Motor neuron (in vitro differentiated cells): Measurements from ENCODE around the gene CYTH4. TPM values are rescaled to one million over a fixed set of nuclear protein-coding genes. Genes with fewer than 3 reads are reported as not detected.

Experiments used
- ATAC-seq, 8 experiments: fragments of 200-7000 bp; cut with Tn5 transposase; replicated peaks in 6 of 8; 2 replicates each; pipeline ENCODE4 v1.8.0; 2021; ENCODE audit warnings: mild to moderate bottlenecking in 8 of 8, moderate library complexity in 8 of 8
- H3K27ac ChIP-seq, 2 donors: fragments of 250-450 bp; sonication (Bioruptor Pico); 2 replicates each; pipeline ENCODE4 v1.9.0; 2021; ENCODE audit warnings: antibody characterized with exemption in 2 of 2, mild to moderate bottlenecking in 2 of 2, moderate library complexity in 1 of 2
- H3K4me1 ChIP-seq, 2 donors: fragments of 250-450 bp; sonication (Bioruptor Pico); replicated peaks in 1 of 2; 2 replicates each; pipeline ENCODE4 v1.6.1; 2021; ENCODE audit warnings: antibody characterized with exemption in 2 of 2, mild to moderate bottlenecking in 2 of 2, moderate library complexity in 1 of 2
- H3K4me3 ChIP-seq, 5 donors: fragments of 250-450 bp; sonication (Bioruptor Pico); 2 replicates each; pipeline ENCODE4 v1.9.0; 2021; ENCODE audit warnings: antibody characterized with exemption in 5 of 5, mild to moderate bottlenecking in 5 of 5, moderate library complexity in 4 of 5
- WGBS, 10 experiments: fragments of 450-650 bp; shearing (Covaris generic); methylation state at CpG; one replicate each; pipeline ENCODE4 v1.0.0; 2022; 5-methylcytosine and 5-hydroxymethylcytosine counted together
- in situ Hi-C, 9 experiments: fragments of 400-800 bp; cut with MboI; loops; one replicate each; pipeline ENCODE4 v1.15.0; 2021; ENCODE audit warnings: low sequenced_read_pairs in 9 of 9, low pct_unique_long_range_greater_than_20kb in 2 of 9; ENCODE audit not compliant: unreplicated experiment in 9 of 9
- total RNA-seq, 8 experiments: library from RNA; unstranded; fragments of 300-600 nt; gene quantifications; 2 replicates each; pipeline versions ENCODE4 v1.2.3 to v1.2.4, GENCODE V29; 2022

The CYTH4 gene
- total RNA-seq, 8 experiments from 2014 or later, result 0.50 to 2.9 (median 1.6) TPM; not detected in 3

DNA sequence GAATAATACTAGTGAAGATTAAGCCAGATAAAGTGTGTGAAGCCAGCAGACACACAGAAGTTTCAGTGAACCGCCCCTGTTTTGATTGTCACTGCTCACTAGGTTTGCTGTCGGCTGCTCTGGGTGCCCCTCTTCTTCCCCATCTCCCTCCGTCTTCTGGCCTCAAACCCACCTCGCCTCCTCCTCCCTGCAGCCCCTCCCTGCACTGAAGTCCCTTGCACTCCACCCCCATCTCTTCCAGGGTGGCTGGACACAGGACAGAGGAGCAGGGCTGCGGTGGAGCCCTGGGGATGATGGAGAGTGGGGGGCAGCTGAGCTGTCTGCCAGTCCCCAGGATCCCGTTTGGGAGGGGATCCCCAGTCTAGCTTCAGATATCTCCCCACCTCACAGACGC, 53.5 kb downstream of the CYTH4 start:
- H3K27ac ChIP-seq, result no peak overlapping the region
- no peak overlapping the region for H3K4me3 ChIP-seq
- ATAC-seq, result peak in 6 of 8 experiments; percentile 5 to 24 (median 16)
- peaks cover 27 to 35% of the 10 kb centered on the region in 2 donors for H3K4me1 ChIP-seq
- in situ Hi-C loops, result no loop called here
- WGBS, 10 experiments, result 0 to 21% (median 6%) methylated on average over 1 to 4 of the region's 7 CpGs; no CpG with 5 or more reads in 5 of the 10 experiments

DNA sequence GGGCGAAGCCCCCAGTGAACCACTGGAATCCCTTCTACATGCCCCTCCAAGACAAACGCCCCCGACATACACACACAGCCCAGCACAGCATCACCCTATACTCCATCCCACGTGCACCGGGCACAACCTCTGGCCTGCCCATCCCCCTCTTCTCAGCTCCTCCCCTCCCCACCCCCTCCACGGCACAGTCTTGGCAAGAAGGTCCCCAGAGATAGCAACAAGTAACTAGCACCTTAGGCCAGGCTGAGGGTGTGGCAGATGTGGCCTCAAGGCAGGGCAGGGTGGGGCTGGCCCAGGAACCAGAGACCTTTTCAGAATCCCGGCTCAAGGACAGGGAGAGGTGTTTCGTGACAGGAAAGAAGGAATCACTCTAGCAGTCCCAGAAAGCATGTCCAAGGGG, 54.3 kb downstream of the CYTH4 start:
- Histone ChIP-seq H3K27ac (no peak overlapping the region), H3K4me1 (peaks cover 26 to 37% of the 10 kb centered on the region in 2 donors), H3K4me3 (no peak overlapping the region)
- WGBS, 10 experiments, result 60% methylated on average over 3 of the region's 8 CpGs; no CpG with 5 or more reads in 9 of the 10 experiments
- in situ Hi-C loops, result no loop called here
- ATAC-seq, result no peak

DNA sequence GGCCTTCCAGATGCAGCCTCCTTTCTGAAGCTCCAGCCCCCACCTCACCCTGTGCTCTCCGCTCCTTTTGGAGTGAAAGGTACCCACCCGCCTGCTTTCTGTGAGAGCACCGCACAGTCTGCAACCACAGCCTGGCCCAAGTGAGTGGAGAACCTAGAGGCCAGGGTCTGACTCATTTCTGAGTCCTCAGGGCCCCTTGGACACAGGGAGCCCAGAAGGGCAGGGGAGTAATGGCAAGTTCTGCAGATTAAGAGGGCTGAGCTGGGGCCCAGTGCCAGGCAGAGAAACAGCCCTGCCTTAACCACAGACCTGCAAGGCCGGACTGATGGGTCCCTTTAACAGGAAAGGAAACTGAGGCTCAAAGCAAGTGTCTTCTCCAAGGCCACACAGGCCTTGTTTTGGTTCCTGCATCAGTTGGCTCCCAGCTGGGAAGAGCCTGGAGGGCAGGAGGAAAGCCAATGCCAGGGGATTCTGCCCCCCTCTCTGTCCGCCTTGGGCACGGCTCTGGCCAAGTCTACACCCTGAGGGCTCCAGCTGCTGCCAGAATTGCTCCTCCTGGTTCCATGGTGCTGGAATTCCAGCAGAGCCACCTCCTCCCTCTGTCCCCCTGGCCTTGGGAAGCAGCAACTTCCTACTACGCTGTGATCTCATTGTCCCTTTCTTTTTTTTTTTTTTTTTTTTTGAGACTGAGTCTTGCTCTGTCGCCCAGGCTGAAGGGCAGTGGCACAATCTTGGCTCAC, 55.1 kb downstream of the CYTH4 start:
- H3K4me1 ChIP-seq, result peaks cover 26 to 45% of the 10 kb centered on the region in 2 donors
- WGBS, 10 experiments, result 33 to 100% (median 88%) methylated on average over 1 to 3 of the region's 8 CpGs; no CpG with 5 or more reads in 6 of the 10 experiments
- in situ Hi-C loops, result no loop called here
- no peak overlapping the region for H3K27ac ChIP-seq
- peak in 2 of 8 experiments; percentile 11 to 19 for ATAC-seq
- H3K4me3 ChIP-seq, result no peak overlapping the region

DNA sequence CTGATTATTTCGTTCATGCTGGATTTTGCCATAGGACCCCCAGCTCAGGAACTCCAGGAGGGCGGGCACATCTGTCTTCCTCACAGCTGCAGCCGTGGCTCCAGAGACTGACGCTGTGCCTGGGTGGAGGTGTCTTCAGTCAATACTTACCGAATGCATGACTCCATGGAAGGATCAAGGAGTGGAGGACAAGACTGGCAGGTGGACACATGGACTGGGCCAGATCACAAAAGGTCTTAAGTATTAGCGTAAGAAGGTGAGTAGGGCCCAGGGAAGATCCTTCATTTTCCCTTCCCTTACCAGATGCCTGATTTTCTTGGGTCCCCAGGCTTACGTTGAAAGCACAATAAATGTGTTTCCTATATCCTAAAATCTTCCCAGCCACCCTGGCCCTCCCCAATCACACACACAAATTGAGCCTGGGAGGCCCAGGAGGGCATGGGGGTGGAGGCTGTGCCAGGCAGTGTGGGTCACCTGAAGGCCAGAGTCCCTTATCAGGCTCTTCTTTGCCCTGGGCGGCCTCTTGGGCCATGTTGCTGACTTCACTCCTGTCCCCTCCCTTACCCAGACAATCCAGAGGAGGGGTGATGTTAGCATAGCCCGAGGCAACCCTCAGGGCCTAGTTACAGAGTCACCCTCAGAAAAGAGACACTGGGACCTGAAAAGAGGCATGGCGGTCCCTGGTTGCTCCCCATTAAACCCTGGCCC, 56.4 kb downstream of the CYTH4 start:
- no peak for ATAC-seq
- Histone ChIP-seq H3K27ac (no peak overlapping the region), H3K4me3 (no peak overlapping the region), H3K4me1 (peaks cover 26 to 43% of the 10 kb centered on the region in 2 donors)
- WGBS, 10 experiments, result 20 to 100% (median 83%) methylated on average over 1 to 4 of the region's 10 CpGs; no CpG with 5 or more reads in 3 of the 10 experiments
- in situ Hi-C loops, result no loop called here

DNA sequence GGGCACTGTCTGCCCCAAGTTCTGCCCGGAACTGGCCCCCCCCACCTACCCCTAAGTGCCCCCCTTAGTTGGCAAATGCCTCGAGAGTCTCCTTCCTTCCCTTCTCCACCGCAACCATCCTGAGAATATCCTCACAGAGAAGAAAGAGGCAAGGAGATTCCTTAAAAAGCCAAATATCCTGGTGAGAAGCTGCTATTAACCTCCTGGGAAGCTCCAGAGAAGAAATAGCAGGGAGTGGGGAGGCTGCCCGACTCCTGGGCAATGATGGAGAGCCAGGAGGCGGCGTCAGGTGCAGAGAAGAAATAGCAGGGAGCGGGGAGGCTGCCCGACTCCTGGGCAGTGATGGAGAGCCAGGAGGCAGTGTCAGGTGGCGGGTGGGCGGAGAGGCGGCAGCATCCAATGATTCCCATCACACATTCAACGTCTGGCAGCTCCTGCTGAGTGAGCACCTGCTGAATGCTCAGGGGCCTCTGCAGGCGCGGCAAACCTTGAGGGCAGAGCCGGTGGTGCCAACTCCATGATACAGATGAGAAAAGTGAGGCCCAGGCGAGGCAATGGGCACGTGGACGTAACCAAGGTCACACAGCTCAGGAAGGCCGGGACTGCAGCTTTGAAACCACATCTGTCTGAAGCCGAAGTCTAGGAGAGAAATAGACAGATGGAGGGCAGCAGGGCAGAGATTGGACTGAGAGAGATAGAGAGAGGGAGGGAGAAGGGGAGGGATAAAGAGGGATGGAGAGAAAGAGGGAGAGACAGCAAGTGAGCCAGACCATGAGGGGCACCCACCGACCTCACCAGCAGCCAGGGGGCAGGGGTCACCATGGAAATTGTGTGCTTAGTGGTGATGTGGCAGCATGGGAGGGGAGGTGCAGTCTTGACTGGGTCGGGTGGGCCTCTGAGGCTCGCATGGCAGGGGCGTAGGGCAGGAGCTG, 58.3 kb downstream of the CYTH4 start:
- Histone ChIP-seq H3K4me1 (peaks cover 18 to 29% of the 10 kb centered on the region in 2 donors), H3K4me3 (no peak overlapping the region), H3K27ac (no peak overlapping the region)
- peak in 5 of 8 experiments; percentile 63 to 88 (median 68) for ATAC-seq
- in situ Hi-C loops, result no loop called here
- 11 to 63% (median 25%) methylated on average over 1 to 11 of the region's 24 CpGs; no CpG with 5 or more reads in 1 of the 10 experiments for WGBS, 10 experiments

DNA sequence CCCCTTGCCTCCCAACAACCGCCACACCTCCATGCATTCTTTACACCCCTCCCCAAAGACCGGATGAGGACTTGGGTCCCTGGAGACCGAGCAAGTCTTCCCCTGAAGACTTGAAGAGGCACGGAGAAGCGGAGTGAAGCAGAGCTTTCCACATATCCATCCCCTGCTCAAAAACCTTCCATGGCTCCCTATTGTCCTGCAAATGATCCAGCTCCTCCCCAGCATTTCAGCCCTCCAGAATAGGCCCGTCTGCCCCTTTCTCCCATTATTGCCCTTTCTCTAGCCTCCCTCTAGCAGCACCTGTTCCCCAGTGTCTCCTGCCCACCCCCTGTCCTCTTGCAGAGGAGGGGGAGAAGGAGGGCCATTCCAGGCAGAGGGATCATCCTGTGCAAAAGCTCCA, 59.8 kb downstream of the CYTH4 start:
- Histone ChIP-seq H3K27ac (no peak overlapping the region), H3K4me1 (peaks cover 16 to 33% of the 10 kb centered on the region in 2 donors), H3K4me3 (no peak overlapping the region)
- in situ Hi-C loops, result no loop called here
- peak in 2 of 8 experiments; percentile 28 to 34 for ATAC-seq
- 12 to 100% (median 60%) methylated on average over 1 to 4 of the region's 6 CpGs; no CpG with 5 or more reads in 5 of the 10 experiments for WGBS, 10 experiments

DNA sequence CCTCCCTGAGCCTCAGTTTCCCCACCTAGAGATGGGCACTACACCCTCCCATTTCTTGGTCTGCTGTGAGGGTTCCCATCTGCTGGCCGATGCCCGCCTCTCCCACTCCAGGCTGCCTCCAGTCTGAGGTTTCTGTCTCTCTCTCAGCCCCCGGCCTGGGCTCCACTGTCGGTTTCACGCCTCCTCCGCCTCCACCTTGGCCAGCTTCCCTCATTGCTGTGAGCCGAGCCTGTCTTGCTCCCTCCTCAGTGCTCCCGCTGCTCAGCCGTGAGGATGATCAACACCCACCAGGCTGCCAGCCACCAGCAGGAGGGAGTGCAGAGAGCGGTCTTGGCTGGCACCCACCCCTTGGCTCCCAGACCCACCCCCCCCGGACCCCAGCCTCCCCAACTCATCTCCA, 61.0 kb downstream of the CYTH4 start:
- Histone ChIP-seq H3K27ac (no peak overlapping the region), H3K4me3 (no peak overlapping the region), H3K4me1 (peaks cover 16 to 33% of the 10 kb centered on the region in 2 donors)
- WGBS, 10 experiments, result 100% methylated on average over 1 of the region's 11 CpGs; no CpG with 5 or more reads in 9 of the 10 experiments
- in situ Hi-C loops, result no loop called here
- ATAC-seq, result no peak

DNA sequence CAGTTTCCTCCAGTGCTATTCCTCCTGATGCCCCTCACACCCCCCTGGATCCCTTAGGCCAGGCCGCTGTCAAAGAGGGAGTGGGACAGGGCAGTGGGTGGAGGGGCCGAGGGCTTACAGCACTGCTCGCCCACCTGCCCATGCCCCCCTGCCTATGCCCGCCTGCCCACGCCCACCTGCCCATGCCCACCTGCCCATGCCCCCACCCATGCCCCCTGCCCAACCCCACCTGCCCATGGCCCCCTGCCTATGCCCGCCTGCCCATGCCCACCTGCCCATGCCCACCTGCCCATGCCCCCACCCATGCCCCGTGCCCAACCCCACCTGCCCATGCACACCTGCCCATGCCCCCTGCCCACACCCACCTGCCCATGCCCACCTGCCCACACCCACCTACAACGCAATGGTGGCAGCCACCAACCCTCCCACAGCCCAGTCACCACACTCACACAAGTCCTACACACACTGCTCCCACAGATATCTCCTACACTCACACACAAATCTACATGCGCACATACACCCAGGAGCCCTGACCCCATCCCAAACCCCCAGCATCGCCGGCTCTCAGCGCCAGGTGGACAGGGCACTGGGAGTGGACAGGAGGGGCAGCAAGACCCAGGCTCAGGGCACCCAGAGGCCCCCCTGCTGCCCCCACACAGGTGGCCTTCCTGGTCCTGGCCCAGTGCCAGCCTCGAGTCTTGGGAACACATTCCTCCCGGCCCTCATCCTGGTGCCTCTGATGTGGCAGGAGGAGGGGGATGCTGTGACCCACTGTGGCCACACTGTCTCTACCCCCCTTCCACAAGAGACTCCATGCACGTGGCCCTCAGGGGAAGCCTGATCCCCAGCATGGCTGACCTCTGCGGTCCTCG, 61.8 kb downstream of the CYTH4 start:
- WGBS, 10 experiments, result 60 to 100% methylated on average over 1 to 3 of the region's 17 CpGs; no CpG with 5 or more reads in 8 of the 10 experiments
- Histone ChIP-seq H3K4me3 (no peak overlapping the region), H3K4me1 (peaks cover 16 to 33% of the 10 kb centered on the region in 2 donors), H3K27ac (no peak overlapping the region)
- no peak for ATAC-seq
- in situ Hi-C loops, result no loop called here

DNA sequence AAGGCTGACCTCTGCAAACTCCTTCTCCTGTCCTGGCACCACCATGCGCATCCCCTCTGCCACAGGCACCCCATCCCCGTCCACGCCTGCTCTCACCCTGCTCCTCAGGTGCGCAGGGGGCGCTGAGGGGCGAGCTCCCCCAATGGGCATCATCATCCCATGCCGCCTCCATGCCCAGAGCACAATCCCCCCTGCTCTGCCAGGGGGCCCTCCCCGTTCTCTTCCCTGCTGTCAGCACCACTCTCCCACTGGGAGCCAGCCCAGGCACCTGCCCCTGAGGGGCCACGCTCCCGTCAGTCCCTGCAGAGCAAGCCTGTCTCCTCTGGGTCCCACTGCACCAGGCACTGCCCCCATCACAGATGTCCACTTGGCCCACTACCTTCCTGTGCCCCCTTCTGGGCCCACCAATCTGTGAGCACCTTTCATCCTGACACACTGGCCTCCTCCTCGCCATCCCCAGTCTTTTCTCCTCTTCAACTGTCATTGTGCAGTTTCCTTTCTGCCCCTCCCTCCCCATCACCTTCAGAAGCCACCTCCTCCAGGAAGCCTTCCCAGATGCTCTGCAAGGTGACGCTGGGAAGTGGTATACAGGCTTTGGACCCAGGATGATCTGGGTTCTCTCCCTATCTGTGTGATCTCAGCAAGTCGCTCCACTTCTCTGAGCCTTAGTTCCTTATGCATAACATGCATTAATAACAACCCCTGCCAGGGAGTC, 62.6 kb downstream of the CYTH4 start:
- H3K27ac ChIP-seq, result no peak overlapping the region
- no peak overlapping the region for H3K4me3 ChIP-seq
- in situ Hi-C loops, result no loop called here
- 64 to 100% (median 80%) methylated on average over 1 to 8 of the region's 13 CpGs; no CpG with 5 or more reads in 3 of the 10 experiments for WGBS, 10 experiments
- H3K4me1 ChIP-seq, result peaks cover 13 to 33% of the 10 kb centered on the region in 2 donors
- no peak for ATAC-seq

DNA sequence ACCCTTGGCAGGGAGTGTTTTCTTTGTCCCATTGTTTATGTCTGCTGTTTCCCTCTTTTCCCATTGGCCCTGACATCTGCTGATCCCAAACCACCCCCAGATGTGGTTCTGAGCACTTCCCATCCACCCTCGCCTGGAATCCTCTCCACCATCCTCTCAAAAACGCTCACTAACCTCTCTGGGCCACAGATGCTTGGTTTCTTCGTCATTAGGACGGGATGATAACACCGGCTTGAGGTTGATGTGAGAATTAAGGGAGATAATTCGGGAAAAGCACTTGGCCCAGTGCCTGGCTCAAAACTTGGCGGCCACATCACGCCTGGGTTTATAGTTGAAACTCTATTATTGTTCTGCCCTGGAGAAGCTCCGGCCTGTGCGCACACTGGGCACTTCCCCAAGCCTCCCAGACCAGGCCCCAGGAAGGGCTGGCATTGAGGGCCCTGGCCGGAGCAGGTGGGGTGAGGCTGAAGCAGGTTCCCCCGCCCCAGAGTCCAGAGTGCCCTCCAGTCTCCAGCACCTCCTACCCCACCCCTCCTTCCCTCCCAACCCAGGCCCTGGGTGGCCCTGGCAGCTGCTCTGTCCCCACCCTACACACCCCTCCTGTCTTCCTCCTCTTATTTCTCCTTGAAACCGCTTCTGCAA, 63.7 kb downstream of the CYTH4 start:
- ATAC-seq, result peak in 4 of 8 experiments; percentile 13 to 85 (median 32)
- Histone ChIP-seq H3K27ac (no peak overlapping the region), H3K4me3 (no peak overlapping the region), H3K4me1 (peaks cover 4 to 23% of the 10 kb centered on the region in 2 donors)
- in situ Hi-C loops, result no loop called here
- WGBS, 10 experiments, result 14 to 91% (median 62%) methylated on average over 1 to 8 of the region's 13 CpGs; no CpG with 5 or more reads in 4 of the 10 experiments

DNA sequence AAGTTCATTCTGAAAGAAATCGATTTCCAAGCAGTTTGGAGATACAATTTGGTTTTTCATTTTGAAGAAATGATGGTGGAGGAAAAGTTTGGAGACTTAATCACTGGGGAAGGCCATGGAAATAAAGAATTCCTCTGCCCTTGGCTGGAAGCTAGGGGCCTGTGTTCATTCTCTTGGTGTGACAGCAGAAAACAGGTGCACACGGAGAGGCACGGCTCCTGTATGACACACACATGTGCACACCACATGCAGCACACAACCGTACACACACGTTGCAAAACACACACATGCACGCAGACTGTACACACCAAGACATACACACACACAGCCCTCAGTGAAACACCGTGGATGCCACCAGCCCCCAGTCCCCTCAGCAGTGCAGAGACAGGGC, 64.2 kb downstream of the CYTH4 start:
- H3K4me1 ChIP-seq, result peaks cover 0 to 18% of the 10 kb centered on the region in 2 donors
- 0 to 100% (median 75%) methylated on average over 1 to 6 of the region's 7 CpGs; no CpG with 5 or more reads in 2 of the 10 experiments for WGBS, 10 experiments
- no peak overlapping the region for H3K4me3 ChIP-seq
- peak in 1 of 8 experiments; percentile 18 for ATAC-seq
- H3K27ac ChIP-seq, result no peak overlapping the region
- in situ Hi-C loops, result no loop called here
